Stomach (tissue), 4 donors: ENCODE data around the gene S1PR3.

Source experiments
- EP300 ChIP-seq: sonication (generic); formaldehyde crosslinking; IDR thresholded peaks from one replicate; pipeline ENCODE4 v1.6.1; 2017; ENCODE audit warnings: antibody characterized with exemption
- POLR2A ChIP-seq, 4 donors: fragments of 450-650 bp; IDR thresholded peaks; one replicate each; pipeline ENCODE4 v1.6.1; 2016; ENCODE audit warnings: antibody characterized with exemption in 4 of 4, control low read depth in 2 of 4, mild to moderate bottlenecking in 1 of 4, moderate library complexity in 1 of 4
- TF ChIP-seq, protein P1 (sequence below), 7 experiments: fragments of 450-650 bp in 4 of 7; fragments of 200-600 bp in 3 of 7; sonication (generic) in 3 of 7; IDR thresholded peaks; one replicate each; pipeline ENCODE4 v1.5.1; 2016 to 2019; ENCODE audit warnings: antibody characterized with exemption in 7 of 7, control low read depth in 2 of 7, mild to moderate bottlenecking in 1 of 7

DNA sequence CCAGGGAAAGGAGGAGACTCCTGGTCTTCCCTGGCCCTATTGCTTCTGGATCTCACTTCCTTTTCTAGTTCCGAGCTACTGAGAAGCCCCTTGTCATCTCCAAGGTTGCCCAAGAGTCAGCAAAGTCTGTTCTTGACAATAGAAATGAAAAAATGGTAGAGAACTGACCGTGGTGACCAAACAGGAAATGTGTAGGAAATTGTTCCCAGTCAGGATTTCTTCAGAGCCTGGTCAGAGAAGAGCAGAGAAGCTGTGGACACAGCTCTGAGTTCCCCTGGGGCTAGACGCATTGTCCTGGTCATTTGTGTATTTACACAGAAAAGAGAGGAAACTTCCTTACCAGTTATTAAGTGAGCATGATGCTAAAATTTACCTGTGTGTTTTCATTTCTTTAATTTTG, 35.6 kb downstream of the S1PR3 start:
- no peak for TF ChIP-seq POLR2A (IDR thresholded peaks at IDR 0.05)
- TF ChIP-seq, protein P1, sequence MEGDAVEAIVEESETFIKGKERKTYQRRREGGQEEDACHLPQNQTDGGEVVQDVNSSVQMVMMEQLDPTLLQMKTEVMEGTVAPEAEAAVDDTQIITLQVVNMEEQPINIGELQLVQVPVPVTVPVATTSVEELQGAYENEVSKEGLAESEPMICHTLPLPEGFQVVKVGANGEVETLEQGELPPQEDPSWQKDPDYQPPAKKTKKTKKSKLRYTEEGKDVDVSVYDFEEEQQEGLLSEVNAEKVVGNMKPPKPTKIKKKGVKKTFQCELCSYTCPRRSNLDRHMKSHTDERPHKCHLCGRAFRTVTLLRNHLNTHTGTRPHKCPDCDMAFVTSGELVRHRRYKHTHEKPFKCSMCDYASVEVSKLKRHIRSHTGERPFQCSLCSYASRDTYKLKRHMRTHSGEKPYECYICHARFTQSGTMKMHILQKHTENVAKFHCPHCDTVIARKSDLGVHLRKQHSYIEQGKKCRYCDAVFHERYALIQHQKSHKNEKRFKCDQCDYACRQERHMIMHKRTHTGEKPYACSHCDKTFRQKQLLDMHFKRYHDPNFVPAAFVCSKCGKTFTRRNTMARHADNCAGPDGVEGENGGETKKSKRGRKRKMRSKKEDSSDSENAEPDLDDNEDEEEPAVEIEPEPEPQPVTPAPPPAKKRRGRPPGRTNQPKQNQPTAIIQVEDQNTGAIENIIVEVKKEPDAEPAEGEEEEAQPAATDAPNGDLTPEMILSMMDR (IDR thresholded peaks at IDR 0.05): no peak
- TF ChIP-seq EP300: no peak
